HG03460 (cell line): ENCODE results near the gene ACTA2.
A peak's percentile ranks its signal among the peaks of the same experiment; 100 is the strongest.

ENCODE experiments used
- ATAC-seq: cut with Tn5 transposase; IDR thresholded peaks from one replicate; pipeline ENCODE4 v1.9.1; 2021; ENCODE audit not compliant: unreplicated experiment

ACTA2 gene

DNA sequence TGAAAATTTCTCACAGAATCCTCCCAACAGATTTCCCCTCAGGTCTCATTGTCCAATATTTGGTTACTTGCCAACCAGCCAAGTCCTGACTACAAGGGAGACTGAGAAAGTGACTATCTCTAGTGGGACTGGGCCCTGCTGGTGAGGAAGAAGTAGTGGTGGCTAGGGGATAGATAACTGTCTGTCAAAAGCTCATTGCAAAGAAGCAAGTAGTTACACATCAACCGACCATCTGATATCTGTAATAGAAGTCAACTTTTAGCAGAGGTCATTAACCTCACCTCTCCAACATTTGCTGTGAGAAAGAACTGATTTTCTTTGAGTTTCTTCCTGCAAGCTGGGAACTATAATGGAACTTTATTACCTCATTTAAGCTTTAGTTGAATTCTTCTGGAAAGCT is 57.3 kb downstream of the ACTA2 start:
- ATAC-seq, result peak; percentile 57

GRCh38 chr10:88893611-88894010 is 59.0 kb downstream of the ACTA2 start:
- ATAC-seq, result no peak

DNA sequence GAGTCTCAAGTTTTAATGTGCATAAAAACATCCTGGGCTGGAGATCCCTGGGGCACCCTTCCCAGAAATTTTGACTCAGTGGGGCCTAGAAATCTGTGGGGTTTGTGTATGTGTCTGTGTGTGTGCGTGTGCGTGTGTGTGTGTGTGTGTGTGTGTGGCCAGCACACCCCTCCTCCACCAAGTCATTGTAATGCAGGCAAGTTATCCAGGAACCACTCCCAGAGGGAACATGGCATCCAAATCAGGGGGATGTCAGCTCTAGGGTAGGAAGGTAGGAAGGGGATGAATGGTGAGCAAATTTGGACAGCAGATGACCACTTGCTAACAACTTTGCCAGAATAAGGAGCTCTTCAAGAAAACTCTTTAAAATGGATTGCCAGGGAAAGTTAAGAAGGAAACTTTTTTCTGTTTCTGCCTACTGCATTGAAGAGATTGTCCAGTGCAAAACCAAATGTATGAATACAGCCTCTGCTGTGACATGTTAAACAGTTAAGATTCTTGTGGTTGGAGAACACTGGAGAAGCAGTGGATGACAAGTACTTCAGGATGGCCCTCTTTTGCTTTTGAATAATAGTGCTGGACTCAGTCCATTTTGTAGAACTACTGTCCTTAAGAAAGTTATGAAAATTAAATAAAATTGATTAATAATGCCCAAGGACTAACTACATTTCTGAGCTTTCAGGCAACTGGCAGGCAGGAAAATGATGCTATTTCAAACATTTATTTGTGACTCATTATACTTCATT is 60.2 kb downstream of the ACTA2 start:
- no peak for ATAC-seq

DNA sequence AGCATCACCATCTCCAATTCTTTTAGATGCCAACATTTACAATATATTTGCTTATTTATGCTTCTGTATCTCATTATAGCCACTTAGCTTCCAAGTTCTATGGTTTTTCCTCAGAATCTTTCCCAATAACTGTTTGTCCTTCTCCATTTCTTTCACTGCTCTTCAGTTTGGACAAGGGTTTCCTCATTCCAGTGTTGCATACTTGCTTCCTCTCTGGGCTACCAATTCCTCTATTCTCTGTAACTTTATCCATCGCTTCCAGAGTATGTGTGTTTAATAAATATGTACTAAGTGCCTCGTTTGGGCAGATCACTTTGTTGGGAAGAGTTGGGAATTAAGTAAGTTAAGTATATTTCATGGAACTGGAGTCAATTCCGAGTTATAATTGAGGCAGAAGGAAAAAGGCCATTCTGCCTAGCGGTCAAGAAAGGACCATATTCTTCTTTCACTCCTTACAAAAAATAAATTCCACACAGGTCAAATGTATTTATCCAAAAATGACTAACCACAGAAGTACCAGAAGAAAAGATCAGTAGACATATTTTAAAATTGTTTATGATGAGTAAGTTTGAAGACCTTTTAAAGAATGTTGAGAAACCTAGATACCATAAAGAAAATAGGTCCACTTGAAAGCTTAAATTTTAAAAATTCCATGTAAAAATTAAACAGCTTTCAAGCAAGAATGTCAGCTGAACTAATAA is 61.7 kb downstream of the ACTA2 start:
- ATAC-seq, result no peak

- peak; percentile 73 for ATAC-seq
These were observed 62.8 kb downstream of the ACTA2 start for GRCh38 chr10:88889559-88890337.

DNA sequence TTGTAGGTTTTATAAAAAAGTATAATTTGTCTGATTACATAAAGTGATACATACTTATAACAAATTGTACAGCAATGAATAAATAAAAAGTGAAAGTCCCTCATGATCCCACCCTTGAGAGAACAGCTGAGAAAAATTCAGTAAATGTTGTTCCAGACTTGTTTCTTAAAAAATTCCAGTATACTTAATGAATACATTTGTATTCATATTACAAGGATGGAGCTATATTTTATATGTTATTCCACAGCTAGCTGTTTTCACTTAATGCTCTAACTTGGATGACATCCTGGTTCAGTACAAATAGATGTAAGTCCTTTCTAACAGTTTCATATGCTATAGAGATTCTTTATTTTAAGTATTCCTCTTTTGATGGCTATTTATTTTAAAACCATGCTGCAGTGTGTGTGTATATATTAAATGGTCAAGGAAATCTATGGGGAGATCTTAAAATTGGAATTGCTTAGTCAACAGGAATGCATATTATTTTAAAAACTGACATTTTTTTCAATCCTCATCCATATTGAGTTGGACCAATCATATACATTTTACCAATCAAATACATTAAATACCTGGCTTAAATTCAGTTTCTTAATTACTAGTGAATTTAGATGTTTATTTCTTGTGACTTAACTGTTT is 63.6 kb downstream of the ACTA2 start:
- no peak for ATAC-seq

- ATAC-seq, result peak; percentile 62
These were observed 66.0 kb downstream of the ACTA2 start for GRCh38 chr10:88886557-88886956.
